CD4-positive, alpha-beta memory T cell (primary cell): Measurements from ENCODE around the gene DNAJB1. TPM values are rescaled to one million over a fixed set of nuclear protein-coding genes. Genes with fewer than 3 reads are reported as not detected.

ENCODE experiments used
- CTCF ChIA-PET: fragments of 350-600 bp; sonication (Branson Sonifier 250); formaldehyde crosslinking; loops from one replicate; lab custom pipeline; 2021; ENCODE audit warnings: inconsistent platforms; ENCODE audit not compliant: partially characterized antibody; lab: Charles Lee
- POLR2A ChIA-PET: fragments of 350-600 bp; sonication (Branson Sonifier 250); formaldehyde crosslinking; loops from one replicate; lab custom pipeline; 2021; ENCODE audit not compliant: partially characterized antibody; lab: Charles Lee
- DNase-seq, 5 donors: peaks; one replicate each; pipeline versions ENCODE4 v3.0.0 to v3.0.0-alpha.2; 2020 to 2022; ENCODE audit warnings: mixed read lengths in 1 of 5
- H3K27ac ChIP-seq: one replicate; pipeline ENCODE4 v1.7.0; 2013; ENCODE audit warnings: low read depth, low read length
- H3K27me3 ChIP-seq: 2 replicates; pipeline ENCODE4 v1.7.0; 2013; ENCODE audit warnings: mild to moderate bottlenecking, low read length, moderate library complexity; ENCODE audit not compliant: insufficient read depth
- H3K36me3 ChIP-seq: 2 replicates; pipeline ENCODE4 v1.7.0; 2013; ENCODE audit warnings: mild to moderate bottlenecking, low read length, moderate library complexity; ENCODE audit not compliant: insufficient read depth
- H3K4me1 ChIP-seq: 2 replicates; pipeline ENCODE4 v1.7.0; 2013; ENCODE audit warnings: mild to moderate bottlenecking, low read length, moderate library complexity; ENCODE audit not compliant: insufficient read depth
- H3K4me3 ChIP-seq, 2 donors: one replicate each; pipeline ENCODE4 v1.7.0; 2013; ENCODE audit warnings: low read length in 2 of 2, mild to moderate bottlenecking in 1 of 2
- H3K9me3 ChIP-seq, 2 donors: one replicate each; pipeline ENCODE4 v1.7.0; 2013; ENCODE audit warnings: low read length in 2 of 2, control low read depth in 1 of 2; ENCODE audit not compliant: control insufficient read depth in 1 of 2
- H3K27ac Mint-ChIP-seq, 7 donors: one replicate each; pipeline ENCODE4 v1.8.0; 2020 to 2021; ENCODE audit warnings: mixed read lengths in 7 of 7, mild to moderate bottlenecking in 6 of 7, inconsistent platforms in 3 of 7, moderate library complexity in 3 of 7
- H3K27me3 Mint-ChIP-seq, 2 donors: one replicate each; pipeline ENCODE4 v1.8.0; 2020 to 2021; ENCODE audit warnings: mixed read lengths in 2 of 2
- H3K36me3 Mint-ChIP-seq, 2 donors: one replicate each; pipeline ENCODE4 v1.8.0; 2020 to 2021; ENCODE audit warnings: mixed read lengths in 2 of 2, inconsistent platforms in 1 of 2, mild to moderate bottlenecking in 1 of 2
- H3K4me1 Mint-ChIP-seq, 4 donors: one replicate each; pipeline ENCODE4 v1.8.0; 2020 to 2021; ENCODE audit warnings: mixed read lengths in 4 of 4, mild to moderate bottlenecking in 1 of 4
- H3K4me3 Mint-ChIP-seq, 8 donors: one replicate each; pipeline ENCODE4 v1.8.0; 2020 to 2021; ENCODE audit warnings: mixed read lengths in 8 of 8, mild to moderate bottlenecking in 7 of 8, moderate library complexity in 6 of 8, inconsistent platforms in 3 of 8
- H3K9me3 Mint-ChIP-seq, 8 donors: one replicate each; pipeline ENCODE4 v1.8.0; 2020 to 2021; ENCODE audit warnings: mixed read lengths in 8 of 8, mild to moderate bottlenecking in 5 of 8, inconsistent platforms in 3 of 8, moderate library complexity in 1 of 8
- intact Hi-C: fragments of 100-400 bp; cut with micrococcal nuclease; formaldehyde crosslinking; loops from one replicate; pipeline ENCODE4 v1.15.1; 2023
- polyA plus RNA-seq, 2 donors: library from polyadenylated mRNA; unstranded; fragments of 300-500 nt; fragmentation: Illumina TruSeq; gene quantifications; one replicate each; pipeline ENCODE4 v1.2.3, GENCODE V29; 2021
- total RNA-seq, 2 experiments: library from RNA; stranded (reverse); gene quantifications; one replicate each; pipeline ENCODE4 v1.2.3, GENCODE V29; 2021

Gene DNAJB1
- total and polyA plus RNA-seq, 4 experiments from 2014 or later, result 122 to 824 (median 223) TPM

- ChIA-PET CTCF (interaction anchor here (0.6 to 3.1 kb wide), 8 partner anchors 10 to 66 kb away, joined by 3 to 35 read pairs (median 6); no protein-coding TSS in a partner anchor), POLR2A (interaction anchor here (0.8 to 26.0 kb wide), 14 partner anchors 9 to 329 kb away, joined by 3 to 1220 read pairs (median 4); partner anchors contain the start of genes DNAJB1, NDUFB7 and TECR)
- Mint-ChIP-seq H3K4me3 (peak overlapping the region; percentile 84 to 92 (median 88)), H3K36me3 (peaks cover 14 to 15% of the 10 kb centered on the region in 2 donors), H3K9me3 (peaks cover 0 to 2% (median 0%) of the 10 kb centered on the region in 8 donors), H3K27ac (peak overlapping the region; percentile 85 to 93 (median 89)), H3K27me3 (no peaks in the 10 kb centered on the region), H3K4me1 (peaks cover 23 to 40% (median 29%) of the 10 kb centered on the region in 4 donors)
- Histone ChIP-seq H3K27ac (peak overlapping the region; percentile 63), H3K9me3 (no peaks in the 10 kb centered on the region), H3K36me3 (no peaks in the 10 kb centered on the region), H3K4me1 (peaks cover 27% of the 10 kb centered on the region), H3K27me3 (no peaks in the 10 kb centered on the region), H3K4me3 (peak overlapping the region in 1 of 2 donors; percentile 56)
- DNase-seq, result peak in 2 of 5 donors; percentile 9 to 39
- intact Hi-C loops, result no loop called here
These were observed 23.1 kb downstream of the DNAJB1 start for GRCh38 chr19:14494910-14495671.

DNA sequence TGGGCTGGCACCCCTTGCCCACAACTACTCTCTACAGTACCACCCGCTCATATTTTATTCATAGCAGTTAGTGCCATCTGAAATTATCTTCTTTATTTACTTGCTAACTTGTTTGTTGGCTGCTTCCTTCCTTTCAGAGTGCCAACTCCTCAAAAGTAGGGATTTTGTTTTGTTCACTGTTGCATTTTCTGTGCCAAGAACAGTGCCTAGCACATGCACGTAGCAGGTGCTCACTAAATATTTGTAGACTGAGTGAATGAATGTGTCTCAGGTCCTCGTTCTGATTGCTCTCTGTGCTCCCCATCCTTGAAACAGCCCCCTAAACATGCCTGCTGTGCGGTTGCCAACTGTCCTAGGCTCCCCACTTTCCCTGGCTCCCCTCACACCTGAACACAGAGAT lies 23.8 kb downstream of the DNAJB1 start:
- DNase-seq, result no peak
- Histone ChIP-seq H3K9me3 (no peaks in the 10 kb centered on the region), H3K27me3 (no peaks in the 10 kb centered on the region), H3K27ac (peak overlapping the region; percentile 63), H3K4me1 (peaks cover 27% of the 10 kb centered on the region), H3K4me3 (no peak overlapping the region), H3K36me3 (no peaks in the 10 kb centered on the region)
- H3K36me3 Mint-ChIP-seq, result peaks cover 21% of the 10 kb centered on the region in 2 donors
- ChIA-PET POLR2A (interaction anchor here (1.0 to 26.0 kb wide), 5 partner anchors 12 to 77 kb away, joined by 4 to 1220 read pairs (median 6); partner anchors contain the start of genes DNAJB1, NDUFB7 and TECR), CTCF (interaction anchor here (0.6 to 3.1 kb wide), 4 partner anchors 11 to 65 kb away, joined by 3 to 35 read pairs (median 6); no protein-coding TSS in a partner anchor)
- H3K27me3 Mint-ChIP-seq, result no peaks in the 10 kb centered on the region
- intact Hi-C loops, result no loop called here
- H3K4me1 Mint-ChIP-seq, result peaks cover 23 to 40% (median 29%) of the 10 kb centered on the region in 4 donors
- peak overlapping the region; percentile 82 to 92 (median 86) for H3K4me3 Mint-ChIP-seq
- H3K27ac Mint-ChIP-seq, result peak overlapping the region; percentile 83 to 91 (median 87)
- H3K9me3 Mint-ChIP-seq, result peaks cover 0 to 2% (median 0%) of the 10 kb centered on the region in 8 donors

DNA sequence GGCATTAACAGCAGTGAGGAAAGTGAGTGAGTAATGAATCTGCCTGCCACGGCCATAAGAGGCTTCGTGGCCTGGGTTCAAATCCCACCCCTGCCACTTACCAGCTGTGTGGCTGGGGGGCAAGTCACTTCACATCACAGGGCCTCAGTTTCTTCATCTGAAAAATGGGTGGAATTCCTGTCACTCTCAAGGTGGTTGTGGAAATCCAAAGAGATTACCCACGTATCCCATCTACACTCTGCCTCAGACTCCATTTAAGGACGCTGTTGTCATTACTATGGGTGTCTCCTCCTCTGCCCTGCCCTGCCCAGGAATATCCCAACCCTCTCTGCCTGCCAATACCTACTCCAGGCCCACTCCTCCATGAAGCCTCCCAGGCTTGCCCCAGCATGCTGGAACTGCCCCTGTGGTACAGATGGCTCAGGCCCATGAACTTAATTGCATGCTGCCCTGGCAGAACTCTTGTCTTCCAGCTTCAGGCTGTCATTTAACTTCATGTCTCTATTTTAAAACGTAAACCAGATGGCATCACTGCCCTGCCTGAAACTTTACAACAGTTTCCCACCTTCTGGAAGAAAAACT lies 25.4 kb downstream of the DNAJB1 start:
- intact Hi-C loops, result no loop called here
- H3K4me3 Mint-ChIP-seq, result no peak overlapping the region
- H3K27ac Mint-ChIP-seq, result peak overlapping the region; percentile 3 to 85 (median 45)

DNA sequence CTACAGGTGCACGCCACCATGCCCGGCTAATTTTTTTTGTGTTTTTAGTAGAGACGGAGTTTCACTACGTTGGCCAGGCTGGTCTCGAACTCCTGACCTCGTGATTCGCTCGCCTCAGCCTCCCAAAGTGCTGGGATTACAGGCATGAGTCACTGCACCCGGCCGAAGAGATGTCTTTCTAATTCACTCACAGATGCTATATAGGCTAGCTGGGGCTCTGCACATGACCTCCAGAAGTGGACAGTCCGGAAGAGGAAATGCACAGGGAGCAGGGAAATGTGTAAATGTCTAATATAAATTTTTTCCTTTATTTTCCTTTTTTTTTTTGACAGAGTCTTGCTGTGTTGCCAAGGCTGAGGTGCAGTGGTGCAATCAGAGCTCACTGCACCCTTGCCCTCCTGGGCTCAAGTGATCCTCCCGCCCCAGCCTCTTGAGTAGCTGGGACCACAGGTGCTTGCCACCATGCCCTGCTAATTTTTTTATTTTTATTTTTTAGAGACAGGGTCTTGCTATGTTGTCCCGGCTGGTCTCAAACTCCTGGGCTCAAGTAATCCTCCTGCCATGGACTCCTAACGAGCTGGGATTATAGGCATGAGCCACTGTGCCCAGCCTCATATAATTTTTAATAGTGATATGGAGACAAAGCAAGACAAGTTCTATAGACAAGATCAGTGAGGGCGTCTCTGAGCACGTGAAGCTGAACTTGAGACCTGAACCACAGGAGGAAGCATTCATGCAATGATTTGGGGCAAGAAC lies 30.6 kb downstream of the DNAJB1 start:
- Histone ChIP-seq H3K36me3 (no peaks in the 10 kb centered on the region), H3K27ac (no peak overlapping the region), H3K9me3 (no peaks in the 10 kb centered on the region), H3K4me3 (no peak overlapping the region), H3K27me3 (no peaks in the 10 kb centered on the region), H3K4me1 (peaks cover 5% of the 10 kb centered on the region)
- POLR2A ChIA-PET, result interaction anchor here (1.0 to 2.9 kb wide), 3 partner anchors 17 to 63 kb away, joined by 3 to 13 read pairs (median 3); no protein-coding TSS in a partner anchor
- Mint-ChIP-seq H3K36me3 (peaks cover 18 to 26% of the 10 kb centered on the region in 2 donors), H3K4me1 (peaks cover 7 to 9% (median 8%) of the 10 kb centered on the region in 4 donors), H3K9me3 (no peaks in the 10 kb centered on the region), H3K27me3 (no peaks in the 10 kb centered on the region), H3K27ac (no peak overlapping the region), H3K4me3 (no peak overlapping the region)
- no peak for DNase-seq
- intact Hi-C loops, result loop anchor here (10.0 kb wide), 1 partner anchor 283 kb away; the partner anchor contains the start of gene ADGRL1
- CTCF ChIA-PET, result interaction anchor here (0.8 to 2.9 kb wide), 10 partner anchors 9 to 351 kb away, joined by 3 to 12 read pairs (median 4); partner anchors contain the start of genes ASF1B and NDUFB7

More for the DNA sequence above, 25.4 kb downstream of the DNAJB1 start:
- Mint-ChIP-seq H3K9me3 (peaks cover 0 to 2% (median 0%) of the 10 kb centered on the region in 8 donors), H3K36me3 (peaks cover 25 to 26% of the 10 kb centered on the region in 2 donors), H3K27me3 (no peaks in the 10 kb centered on the region), H3K4me1 (peaks cover 23 to 40% (median 29%) of the 10 kb centered on the region in 4 donors)
- H3K4me3 ChIP-seq, result no peak overlapping the region
- no peak overlapping the region for H3K27ac ChIP-seq
- POLR2A ChIA-PET, result interaction anchor here (0.6 to 1.4 kb wide), 3 partner anchors 26 to 35 kb away, joined by 3 read pairs; partner anchors contain the start of gene DNAJB1
- peak in 1 of 5 donors; percentile 22 for DNase-seq
- H3K27me3 ChIP-seq, result no peaks in the 10 kb centered on the region
- CTCF ChIA-PET, result interaction anchor here (0.9 to 2.1 kb wide), 6 partner anchors 9 to 58 kb away, joined by 3 to 5 read pairs (median 5); no protein-coding TSS in a partner anchor
- peaks cover 27% of the 10 kb centered on the region for H3K4me1 ChIP-seq
- no peaks in the 10 kb centered on the region for H3K9me3 ChIP-seq
- no peaks in the 10 kb centered on the region for H3K36me3 ChIP-seq

DNA sequence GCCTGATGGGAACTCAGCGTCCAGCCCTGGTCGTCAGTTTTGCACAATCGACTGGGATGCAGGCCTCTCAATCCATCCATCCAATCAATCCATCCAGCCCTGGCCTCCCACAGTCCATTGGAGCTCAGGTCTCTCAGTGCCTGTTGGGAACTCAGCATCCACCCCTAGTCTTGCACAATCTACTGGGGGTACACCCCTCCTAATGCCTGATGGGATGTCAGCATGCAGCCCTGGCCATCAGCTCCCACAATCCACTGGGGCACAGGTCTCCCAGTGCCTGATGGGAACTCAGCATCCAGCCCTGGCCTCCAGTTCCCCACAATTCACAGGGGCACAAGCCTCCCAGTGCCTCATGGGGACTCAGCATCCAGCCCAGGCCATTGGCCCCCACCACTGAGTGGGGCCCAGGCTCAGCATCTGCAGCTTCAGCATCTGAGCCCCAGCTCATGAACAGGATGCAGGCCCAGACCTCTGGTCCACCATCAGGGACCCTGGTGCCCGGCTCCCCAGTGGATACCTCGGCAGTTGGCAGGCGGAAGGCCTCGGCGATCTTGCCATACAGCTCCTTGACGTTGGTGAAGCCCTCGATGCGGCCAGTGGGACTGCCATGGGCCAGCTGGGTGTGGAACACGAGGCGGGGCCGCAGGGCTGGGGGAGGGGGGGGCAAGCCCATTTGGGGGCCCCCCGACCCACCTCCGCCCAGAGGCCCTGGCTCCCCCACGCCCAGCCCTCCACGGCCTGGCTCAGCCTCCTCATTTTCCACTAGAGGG lies 35.8 kb downstream of the DNAJB1 start:
- Histone ChIP-seq H3K9me3 (no peaks in the 10 kb centered on the region), H3K27ac (no peak overlapping the region), H3K4me1 (peaks cover 11% of the 10 kb centered on the region), H3K4me3 (no peak overlapping the region), H3K36me3 (peaks cover 10% of the 10 kb centered on the region), H3K27me3 (no peaks in the 10 kb centered on the region)
- Mint-ChIP-seq H3K27ac (peak overlapping the region in 1 of 7 donors; percentile 21), H3K9me3 (no peaks in the 10 kb centered on the region), H3K4me1 (peaks cover 5 to 7% (median 6%) of the 10 kb centered on the region in 4 donors), H3K36me3 (peaks cover 8 to 10% of the 10 kb centered on the region in 2 donors), H3K27me3 (no peaks in the 10 kb centered on the region), H3K4me3 (no peak overlapping the region)
- no peak for DNase-seq
- intact Hi-C loops, result loop anchor here (10.0 kb wide), 1 partner anchor 278 kb away; the partner anchor contains the start of gene ADGRL1
- ChIA-PET CTCF (interaction anchor here (0.7 to 4.3 kb wide), 11 partner anchors 10 to 346 kb away, joined by 3 to 44 read pairs (median 5); partner anchors contain the start of genes ASF1B and PKN1), POLR2A (interaction anchor here (1.2 kb wide), 1 partner anchor 13 kb away, joined by 3 read pairs; no protein-coding TSS in a partner anchor)
